ENCODE results near the gene GBX1.

GBX1 gene

DNA sequence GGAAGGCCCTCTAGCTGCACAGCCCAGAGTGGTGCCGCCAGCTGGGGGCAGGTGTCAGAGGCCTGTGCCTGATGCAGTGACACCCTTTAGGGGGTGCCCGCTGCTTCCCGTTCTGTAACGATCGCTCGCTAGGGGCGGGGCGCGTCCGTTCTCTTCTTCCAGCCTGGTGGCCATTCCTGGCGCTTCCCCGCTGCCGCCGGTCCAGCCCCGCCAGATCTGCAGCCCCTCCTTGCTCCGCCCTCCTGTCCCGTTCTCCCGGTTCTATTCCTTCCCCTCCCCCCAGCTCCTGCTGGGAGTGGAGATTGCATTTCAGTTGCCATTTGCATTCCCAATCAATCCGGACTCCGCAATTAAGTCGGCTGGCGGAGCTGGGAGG is 42.0 kb downstream of the GBX1 start:
- DNase-seq = no peak

DNA sequence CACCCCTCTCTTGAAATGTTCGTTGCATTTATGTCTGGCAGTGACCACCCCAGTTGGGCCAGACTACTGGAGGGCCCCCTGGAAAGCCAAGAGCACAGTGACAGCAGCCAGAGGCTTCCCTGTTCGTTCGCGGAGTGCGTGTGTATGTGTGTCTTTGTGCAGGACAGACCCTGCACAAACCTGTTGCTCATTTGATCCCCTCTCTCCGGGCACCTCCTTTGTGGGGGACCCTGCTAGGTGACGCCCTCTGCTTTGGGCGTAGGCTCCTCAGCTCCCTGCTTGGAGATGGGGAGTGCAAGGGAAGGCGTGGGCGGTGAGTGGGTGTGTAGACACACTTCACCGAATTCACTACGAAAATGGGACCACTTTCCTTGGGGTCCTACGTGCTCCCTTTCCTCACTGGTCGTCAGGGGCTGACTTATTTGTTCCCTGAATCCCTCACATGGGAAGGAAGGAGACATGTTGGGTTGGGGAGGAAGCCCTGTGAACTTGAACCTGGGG is 42.5 kb downstream of the GBX1 start:
- no peak for DNase-seq

DNA sequence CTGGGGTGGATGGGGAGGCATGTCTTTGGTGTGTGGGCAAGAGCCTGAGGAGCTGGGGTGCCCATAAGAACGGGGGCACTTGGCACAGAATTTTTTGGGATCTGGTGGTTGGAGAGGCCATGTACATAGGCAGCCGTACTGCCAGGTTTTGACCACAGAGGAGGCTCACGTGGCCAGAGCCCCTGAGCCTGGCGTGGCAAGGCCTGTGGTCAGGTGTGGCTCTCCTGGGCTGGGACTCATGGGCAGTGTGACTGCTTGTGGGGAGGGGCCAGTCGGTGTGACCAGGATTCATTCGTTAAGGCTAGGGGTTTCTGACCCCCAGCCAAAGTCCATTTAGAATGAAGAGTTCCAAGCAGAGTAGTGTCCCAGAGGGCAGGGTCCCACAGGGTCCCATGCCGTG is 43.0 kb downstream of the GBX1 start:
- DNase-seq = no peak

DNA sequence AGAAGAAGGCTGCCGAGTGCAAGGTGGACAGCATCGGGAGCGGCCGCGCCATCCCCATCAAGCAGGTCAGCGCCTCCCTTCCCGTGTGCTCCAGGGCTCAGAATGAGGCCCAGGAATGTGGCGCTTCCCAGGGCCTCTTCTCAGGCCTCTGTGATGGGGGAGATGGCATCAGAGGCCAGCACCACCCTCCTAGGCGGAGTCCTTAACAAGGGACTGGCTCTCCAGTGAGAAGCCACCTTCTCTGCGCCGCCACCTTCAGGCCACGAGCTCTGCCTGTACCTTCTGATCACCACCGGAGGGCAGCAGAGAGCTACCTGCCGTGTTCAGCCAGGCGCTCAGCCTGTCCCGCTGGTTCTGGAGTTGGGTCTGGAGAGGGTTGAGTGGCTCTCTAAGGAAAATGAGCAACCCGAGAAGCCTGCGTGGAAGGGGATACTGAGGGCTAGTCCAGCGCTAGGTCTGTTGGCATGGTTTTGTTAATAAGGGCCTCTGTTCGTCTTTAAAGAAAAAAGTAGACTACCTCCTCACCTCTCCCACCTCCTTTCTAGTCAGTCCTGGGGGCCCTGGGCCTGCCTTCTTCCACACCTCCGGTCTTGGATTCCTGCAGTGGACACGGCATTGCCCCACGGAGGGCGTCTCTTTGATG is 43.6 kb downstream of the GBX1 start:
- DNase-seq = peak; percentile 40 to 63

GRCh38 chr7:151123158-151123821 is 44.2 kb downstream of the GBX1 start:
- no peak for DNase-seq

DNA sequence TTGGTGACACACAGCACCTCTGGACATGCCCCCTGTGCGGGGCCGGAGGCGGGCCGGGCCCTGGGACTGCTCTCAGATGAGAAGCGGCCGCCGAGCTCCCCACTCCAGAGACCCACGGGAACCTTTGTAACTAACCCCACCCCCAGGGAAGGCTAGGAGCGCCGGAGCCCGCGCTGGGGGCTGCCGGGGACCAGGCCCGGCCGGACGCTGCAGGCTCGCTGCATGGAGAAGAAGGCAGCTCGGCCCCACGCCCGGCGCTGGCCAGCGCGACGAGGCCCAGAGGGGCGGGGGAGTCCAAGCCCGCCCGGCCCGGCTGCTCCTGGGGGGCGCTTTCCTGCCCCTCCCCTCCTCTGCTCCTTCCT is 44.7 kb downstream of the GBX1 start:
- DNase-seq = no peak

- DNase-seq = no peak
Observed at GRCh38 chr7:151122276-151122675, 45.2 kb downstream of the GBX1 start.

- no peak for DNase-seq
Observed at GRCh38 chr7:151121380-151122170, 45.9 kb downstream of the GBX1 start.

- DNase-seq = no peak
Observed at GRCh38 chr7:151120896-151121295, 46.6 kb downstream of the GBX1 start.

GRCh38 chr7:151119902-151120301 is 47.6 kb downstream of the GBX1 start:
- no peak for DNase-seq

DNA sequence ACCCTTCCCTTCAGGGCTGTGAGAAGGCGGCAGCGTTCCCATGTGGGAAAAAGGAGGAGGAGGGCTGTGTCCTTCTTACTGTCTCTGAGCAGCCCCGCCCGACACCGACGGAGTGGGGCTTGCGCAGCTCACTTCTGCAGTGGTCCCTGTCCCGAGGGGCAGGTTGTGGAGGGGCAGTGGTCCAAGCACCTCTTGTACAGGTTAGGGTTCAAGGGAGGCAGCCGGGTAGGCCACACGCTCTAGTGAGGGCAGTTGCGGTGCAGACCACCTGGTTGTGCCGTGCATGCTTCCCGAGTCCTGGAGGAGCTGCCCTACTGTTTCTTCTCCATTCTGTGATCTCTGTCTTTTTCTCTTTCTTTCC is 48.5 kb downstream of the GBX1 start:
- no peak for DNase-seq

GRCh38 chr7:151118108-151119054 is 49.1 kb downstream of the GBX1 start:
- DNase-seq = no peak

DNA sequence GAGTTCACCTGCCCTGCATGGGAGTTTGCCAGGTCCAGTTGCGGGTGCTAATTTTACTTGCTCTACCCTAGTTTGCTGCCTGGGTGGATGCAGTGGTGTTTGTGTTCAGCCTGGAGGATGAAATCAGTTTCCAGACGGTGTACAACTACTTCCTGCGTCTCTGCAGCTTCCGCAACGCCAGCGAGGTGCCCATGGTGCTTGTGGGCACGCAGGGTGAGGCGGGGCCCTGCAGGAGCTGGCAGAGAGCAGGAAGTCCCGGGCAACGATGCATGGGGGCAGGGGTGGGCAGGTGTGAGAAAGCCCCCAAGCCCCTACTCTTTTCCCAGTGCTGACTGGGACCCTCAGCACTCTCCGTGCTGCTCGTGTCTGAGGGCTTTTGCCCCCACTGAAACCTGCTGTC is 49.9 kb downstream of the GBX1 start:
- no peak for DNase-seq

DNA sequence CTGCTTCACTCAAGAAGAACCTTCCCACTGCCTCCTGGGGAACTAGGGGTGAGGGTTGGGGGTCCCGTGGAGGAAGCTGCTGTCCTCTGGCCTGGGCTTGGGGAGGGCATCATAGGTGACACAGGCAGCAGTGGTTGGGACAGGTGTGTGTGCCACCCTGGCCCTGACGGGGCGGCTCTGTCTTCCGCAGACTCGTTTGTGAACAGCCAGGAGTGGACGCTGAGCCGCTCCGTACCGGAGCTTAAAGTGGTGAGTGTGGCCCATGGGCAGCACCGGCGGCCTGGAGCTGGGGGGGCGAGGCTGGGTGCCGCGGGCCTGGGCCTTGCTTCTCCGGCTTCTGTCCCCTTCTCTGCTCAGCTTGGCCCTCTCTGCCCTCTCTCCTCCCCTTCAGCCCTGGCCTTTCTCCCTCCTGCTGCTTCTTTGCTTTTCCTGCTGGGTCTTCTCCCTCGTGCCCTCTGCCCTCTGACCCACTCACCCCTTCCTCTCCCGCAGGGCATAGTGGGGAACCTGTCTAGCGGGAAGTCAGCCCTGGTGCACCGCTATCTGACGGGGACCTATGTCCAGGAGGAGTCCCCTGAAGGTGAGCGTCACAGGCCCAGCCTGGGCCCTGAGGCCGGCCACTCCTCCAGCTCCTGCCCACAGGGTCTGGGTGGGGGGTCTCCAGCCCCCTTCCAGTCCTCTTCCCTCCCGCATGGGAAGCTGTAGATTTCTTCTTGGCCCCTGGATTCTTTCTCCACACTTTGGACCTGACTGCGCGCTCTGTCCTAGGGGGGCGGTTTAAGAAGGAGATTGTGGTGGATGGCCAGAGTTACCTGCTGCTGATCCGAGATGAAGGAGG is 50.7 kb downstream of the GBX1 start:
- no peak for DNase-seq

- no peak for DNase-seq
Observed at GRCh38 chr7:151115836-151116418, 51.6 kb downstream of the GBX1 start.

GRCh38 chr7:151115121-151115835 is 52.2 kb downstream of the GBX1 start:
- no peak for DNase-seq

- no peak for DNase-seq
Observed at GRCh38 chr7:151114151-151115090, 53.1 kb downstream of the GBX1 start.

GRCh38 chr7:151113344-151114150 is 53.9 kb downstream of the GBX1 start:
- no peak for DNase-seq

Measured in bone marrow (tissue), 2 donors.